H1 (cell line): ENCODE results near the gene AP2A1. TPM values are rescaled to one million over a fixed set of nuclear protein-coding genes. Genes with fewer than 3 reads are reported as not detected.

Experiments used
- CTCF ChIP-seq, 3 experiments: IDR thresholded peaks; 1 replicate in 2 of 3; 2 replicates in 1 of 3; pipeline versions ENCODE4 v1.5.1 to v1.6.1; 2011; ENCODE audit warnings: low read length in 3 of 3, mild to moderate bottlenecking in 3 of 3, inconsistent platforms in 2 of 3, low read depth in 1 of 3, moderate library complexity in 1 of 3; ENCODE audit not compliant: insufficient read depth in 1 of 3; ENCODE audit errors: control extremely low read depth in 1 of 3
- KDM1A ChIP-seq: fragments of 200-600, 300-600 bp; sonication (generic); IDR thresholded peaks from 2 replicates; pipeline ENCODE4 v1.7.1; 2016; ENCODE audit warnings: mild to moderate bottlenecking, low read length, borderline replicate concordance
- SP2 ChIP-seq: IDR thresholded peaks from 2 replicates; pipeline ENCODE4 v1.6.1; 2012; ENCODE audit warnings: mild to moderate bottlenecking, low read length, inconsistent platforms
- SP4 ChIP-seq: IDR thresholded peaks from 2 replicates; pipeline ENCODE4 v1.6.1; 2012; ENCODE audit warnings: low read length, inconsistent platforms
- TCF12 ChIP-seq: IDR thresholded peaks from 2 replicates; pipeline ENCODE4 v1.6.1; 2011; ENCODE audit warnings: low read depth, mild to moderate bottlenecking, low read length
- polyA plus RNA-seq, 7 experiments: library from polyadenylated mRNA; depleted of rRNA in 3 of 7; stranded (reverse) in 5 of 7; unstranded in 2 of 7; fragments of >200 nt in 5 of 7; fragments of 200-250 nt in 2 of 7; gene quantifications; 1 replicate in 5 of 7; 2 replicates in 1 of 7; 4 replicates in 1 of 7; pipeline versions ENCODE4 v1.2.1 to v1.2.3, GENCODE V29; 2011 to 2013; ENCODE audit warnings: missing spikeins in 2 of 7, mixed read lengths in 2 of 7
- total RNA-seq: library from RNA; stranded (reverse); fragmentation: NEBNext Ultra II Directional; extraction: Animal tissue kit (Norgen Biotek cat#: 25700); gene quantifications from 2 replicates; pipeline ENCODE4 v1.2.1, GENCODE V29; 2021

The AP2A1 gene
- total and polyA plus RNA-seq, 2 of the 8 experiments (the other 6 are each of a cell fraction or from before 2014, with no cell fraction given) = 105 to 106 TPM

- TF ChIP-seq CTCF (IDR thresholded peaks at IDR 0.05; ENCODE audit: control extremely low read depth in 1 of 3, insufficient read depth in 1 of 3, low read depth in 1 of 3, low read length in 3 of 3) (no peak), SP2 (no peak), TCF12 (no peak), SP4 (no peak), KDM1A (no peak)
- TF ChIP-seq, all 59 proteins: peak for 0
These were observed 56.7 kb downstream of the AP2A1 start (continued) for GRCh38 chr19:49823472-49823871.
